Renal cortex interstitium (tissue), 15 donors: ENCODE data around the gene NOL11. TPM values are rescaled to one million over a fixed set of nuclear protein-coding genes. Genes with fewer than 3 reads are reported as not detected.
A peak's percentile ranks its signal among the peaks of the same experiment; 100 is the strongest.

Experiments used
- DNase-seq, 11 donors: peaks; one replicate each; pipeline ENCODE4 v3.0.0-alpha.2; 2013; ENCODE audit warnings: low read depth in 9 of 11, low spot score in 4 of 11; ENCODE audit errors: extremely low read depth in 1 of 11
- long read RNA-seq, 16 experiments: transcript quantifications; one replicate each; lab custom pipeline, GENCODE V29; 2026
- polyA plus RNA-seq, 3 donors: library from polyadenylated mRNA; unstranded; fragments of 120-200 nt; gene quantifications; one replicate each; pipeline ENCODE4 v1.2.1, GENCODE V29; 2013; ENCODE audit not compliant: insufficient read length in 3 of 3

The NOL11 gene
- polyA plus RNA-seq, result 100 to 1,000 TPM in 1 of 3 donors, 10 to 100 TPM in 2; 81.9 to 111 (median 83.0) TPM
- long read RNA-seq, donor 1, partial matches to known transcripts, result 6 of 11 reads
- long read RNA-seq, donor 1, other reads (novel, unspliced or antisense), result 0 of 11 reads
- long read RNA-seq, donor 2, partial matches to known transcripts, result 11 of 14 reads
- long read RNA-seq, donor 2, other reads (novel, unspliced or antisense), result 0 of 14 reads
- long read RNA-seq, donor 3, transcript NOL11-201 (18 exons, 2,947 nt), result major isoform, 9 of 19 reads
- long read RNA-seq, donor 3, partial matches to known transcripts, result 8 of 19 reads
- long read RNA-seq, donor 3, other reads (novel, unspliced or antisense), result 0 of 19 reads
- long read RNA-seq, donor 4, transcript NOL11-201 (18 exons, 2,947 nt), result major isoform, 6 of 8 reads
- long read RNA-seq, donor 4, partial matches to known transcripts, result 0 of 8 reads
- long read RNA-seq, donor 4, other reads (novel, unspliced or antisense), result 0 of 8 reads
- long read RNA-seq, donor 5, result 0 reads
- long read RNA-seq, donor 6, partial matches to known transcripts, result 0 of 3 reads
- long read RNA-seq, donor 6, other reads (novel, unspliced or antisense), result 0 of 3 reads
- long read RNA-seq, donor 7, transcript NOL11-201 (18 exons, 2,947 nt), result major isoform, 6 of 8 reads
- long read RNA-seq, donor 7, partial matches to known transcripts, result 0 of 8 reads
- long read RNA-seq, donor 7, other reads (novel, unspliced or antisense), result 0 of 8 reads
- long read RNA-seq, donor 8, result 0 reads
- long read RNA-seq, donor 9, transcript NOL11-201 (18 exons, 2,947 nt), result major isoform, 9 of 15 reads
- long read RNA-seq, donor 9, partial matches to known transcripts, result 5 of 15 reads
- long read RNA-seq, donor 9, other reads (novel, unspliced or antisense), result 0 of 15 reads
- long read RNA-seq, donor 10, transcript NOL11-201 (18 exons, 2,947 nt), result major isoform, 8 of 24 reads
- long read RNA-seq, donor 10, partial matches to known transcripts, result 15 of 24 reads
- long read RNA-seq, donor 10, other reads (novel, unspliced or antisense), result 0 of 24 reads
- long read RNA-seq, donor 11, partial matches to known transcripts, result 0 of 5 reads
- long read RNA-seq, donor 11, other reads (novel, unspliced or antisense), result 0 of 5 reads
- long read RNA-seq, donor 12, partial matches to known transcripts, result 8 of 12 reads
- long read RNA-seq, donor 12, other reads (novel, unspliced or antisense), result 0 of 12 reads
- long read RNA-seq, donor 13, result 0 reads
- long read RNA-seq, donor 14, transcript NOL11-201 (18 exons, 2,947 nt), result major isoform, 12 of 13 reads
- long read RNA-seq, donor 14, partial matches to known transcripts, result 0 of 13 reads
- long read RNA-seq, donor 14, other reads (novel, unspliced or antisense), result 0 of 13 reads
- long read RNA-seq, donor 15, partial matches to known transcripts, result 0 of 1 reads
- long read RNA-seq, donor 15, other reads (novel, unspliced or antisense), result 0 of 1 reads
- long read RNA-seq, donor 16, transcript NOL11-201 (18 exons, 2,947 nt), result major isoform, 25 of 73 reads
- long read RNA-seq, donor 16, partial matches to known transcripts, result 42 of 73 reads
- long read RNA-seq, donor 16, other reads (novel, unspliced or antisense), result 0 of 73 reads

- peak; percentile 97 to 99 (median 98) for DNase-seq
Measured at GRCh38 chr17:67717624-67718324, at the start of gene NOL11. TSS of gene NOL11 (plus strand) at chr17:67717936. CDS start at chr17:67717948, 12 bp downstream.

DNA sequence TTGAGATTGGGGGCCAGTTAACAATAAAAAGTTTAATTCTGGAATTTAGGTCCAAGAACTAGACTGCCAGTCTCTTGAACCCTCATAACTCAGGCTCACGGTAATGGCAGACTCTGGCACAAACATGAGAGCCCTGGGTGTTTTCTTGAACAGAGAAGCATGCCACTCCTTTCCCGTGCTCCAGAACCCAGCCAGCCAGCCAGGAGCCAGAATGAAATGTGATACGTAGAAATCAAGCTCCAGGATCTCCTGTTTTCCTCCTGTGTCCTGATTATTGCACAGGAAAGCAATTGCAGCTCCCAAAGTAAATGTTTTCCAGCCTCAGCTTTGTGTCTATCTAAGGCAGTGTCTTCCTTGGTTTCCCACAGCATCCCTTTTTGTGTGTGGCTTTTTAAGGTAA lies 46.2 kb upstream of the NOL11 start:
- no peak for DNase-seq

DNA sequence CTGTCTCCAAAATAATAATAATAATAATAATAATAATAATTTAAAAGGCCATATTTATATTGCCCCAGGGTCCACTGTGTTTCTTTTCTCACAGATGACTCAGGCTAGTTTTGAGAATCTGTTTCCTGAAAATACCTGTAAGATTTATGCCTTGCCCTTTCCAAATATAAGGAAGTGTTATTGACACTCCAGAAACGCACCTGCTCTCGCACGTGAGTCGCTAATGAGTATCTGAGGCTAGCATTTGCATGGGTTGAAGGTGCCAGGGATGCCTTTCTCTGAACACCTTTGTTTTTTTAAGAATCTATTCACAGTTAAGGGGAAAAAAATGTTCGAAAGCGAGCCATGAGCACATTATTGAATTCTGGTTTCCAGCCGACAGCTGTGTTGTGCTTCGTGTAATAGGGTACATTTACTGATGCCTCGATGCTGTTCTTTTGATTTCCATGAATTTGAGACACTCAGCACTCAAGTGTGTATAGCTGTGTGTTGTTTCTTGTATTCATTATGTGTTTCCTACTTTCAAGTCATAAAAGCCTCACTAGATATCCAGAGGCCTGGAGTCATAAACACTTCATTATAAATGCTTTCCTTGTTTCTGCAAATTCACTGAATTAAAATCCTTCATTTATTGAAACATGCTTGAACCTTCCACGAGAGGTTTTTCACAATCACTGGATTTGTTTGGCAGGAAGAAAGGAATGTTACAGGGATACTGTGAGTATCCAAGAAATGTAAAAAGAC lies 45.0 kb upstream of the NOL11 start:
- DNase-seq, result no peak

GRCh38 chr17:67675481-67675880 lies 42.3 kb upstream of the NOL11 start:
- no peak for DNase-seq

- DNase-seq, result no peak
Measured at GRCh38 chr17:67676305-67676704, 41.4 kb upstream of the NOL11 start.

- no peak for DNase-seq
Measured at GRCh38 chr17:67678414-67678813, 39.3 kb upstream of the NOL11 start.

DNA sequence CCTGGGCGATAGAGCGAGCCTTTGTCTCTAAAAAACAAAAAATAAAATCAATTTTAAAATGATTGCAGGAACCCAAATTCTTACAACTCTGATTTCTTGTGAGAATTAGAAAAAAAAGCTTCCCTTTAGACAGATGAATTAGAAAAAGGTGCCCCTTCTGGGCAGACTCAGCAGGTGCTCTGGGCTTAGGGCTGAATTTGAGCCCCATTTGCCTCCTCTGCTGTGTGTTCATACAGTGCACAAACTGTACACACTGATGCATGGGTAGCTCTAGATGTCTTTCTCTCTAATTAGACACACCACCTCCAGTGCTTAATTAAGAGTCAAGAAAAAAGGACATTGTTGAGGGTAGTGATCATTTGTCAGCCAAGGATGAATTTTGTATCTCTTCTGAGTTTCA lies 38.5 kb upstream of the NOL11 start:
- no peak for DNase-seq

DNA sequence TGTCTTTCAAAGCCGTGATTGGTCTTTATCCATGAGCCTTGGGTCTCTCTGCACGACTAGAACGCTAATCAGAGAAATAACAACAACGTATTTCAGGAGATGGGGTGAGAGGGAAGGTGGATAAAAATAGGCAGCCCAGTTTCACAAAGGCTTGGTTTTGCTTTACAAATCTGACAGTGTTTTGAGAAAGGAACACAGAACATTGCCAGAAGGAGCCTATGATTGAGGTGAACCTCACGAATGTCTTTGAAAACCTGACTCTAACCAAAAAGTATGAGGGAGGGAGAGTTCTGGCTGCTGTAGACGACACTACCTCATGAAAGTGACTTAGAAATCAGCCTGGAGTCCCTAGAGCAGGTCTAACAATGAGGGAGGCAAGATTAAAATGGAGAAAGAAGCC lies 38.0 kb upstream of the NOL11 start:
- no peak for DNase-seq

GRCh38 chr17:67680445-67681224 lies 37.1 kb upstream of the NOL11 start:
- no peak for DNase-seq

DNA sequence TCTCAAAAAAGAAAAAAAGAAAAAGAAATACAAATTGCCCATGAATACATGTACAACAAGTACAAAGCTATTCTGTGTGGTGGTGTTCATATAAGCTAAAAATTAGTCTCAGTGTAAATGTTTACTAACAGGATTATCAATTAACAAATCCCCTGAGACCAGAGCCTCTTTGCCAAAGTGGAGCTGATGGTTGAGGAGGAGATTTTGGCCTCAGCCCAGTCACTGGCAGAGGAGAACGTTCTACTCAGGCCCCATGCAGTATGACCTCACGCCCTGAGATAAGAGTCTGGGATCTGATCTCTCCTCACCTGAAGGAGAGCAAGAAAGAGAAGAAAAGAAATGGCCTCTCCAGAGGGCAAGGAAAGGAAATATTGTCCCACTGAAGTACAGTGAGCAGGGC lies 35.5 kb upstream of the NOL11 start:
- no peak for DNase-seq

GRCh38 chr17:67685351-67685750 lies 32.4 kb upstream of the NOL11 start:
- DNase-seq, result no peak

DNA sequence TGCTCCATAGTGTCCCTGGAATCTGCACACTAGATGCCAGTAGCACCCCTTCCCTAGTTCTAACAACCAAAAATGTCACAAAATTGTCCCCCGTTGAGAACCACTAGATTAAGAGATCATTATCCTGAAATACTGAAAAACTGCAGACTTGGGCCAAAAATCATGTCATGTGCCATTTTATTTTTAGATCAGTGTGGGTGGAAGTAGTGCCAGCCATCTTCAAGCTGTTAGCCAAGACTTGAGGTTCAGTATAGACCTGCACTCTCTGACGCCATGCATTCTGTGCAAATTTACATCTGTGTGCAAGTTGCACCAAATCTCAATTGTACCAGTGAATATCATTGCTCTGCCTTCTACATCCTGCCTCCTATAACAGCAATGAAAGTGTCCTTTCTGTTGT lies 31.5 kb upstream of the NOL11 start:
- no peak for DNase-seq

- no peak for DNase-seq
Measured at GRCh38 chr17:67687511-67687910, 30.2 kb upstream of the NOL11 start.

- peak; percentile 37 to 68 (median 55) for DNase-seq
Measured at GRCh38 chr17:67689534-67690177, 28.1 kb upstream of the NOL11 start.

- DNase-seq, result no peak
Measured at GRCh38 chr17:67693811-67694210, 23.9 kb upstream of the NOL11 start.

DNA sequence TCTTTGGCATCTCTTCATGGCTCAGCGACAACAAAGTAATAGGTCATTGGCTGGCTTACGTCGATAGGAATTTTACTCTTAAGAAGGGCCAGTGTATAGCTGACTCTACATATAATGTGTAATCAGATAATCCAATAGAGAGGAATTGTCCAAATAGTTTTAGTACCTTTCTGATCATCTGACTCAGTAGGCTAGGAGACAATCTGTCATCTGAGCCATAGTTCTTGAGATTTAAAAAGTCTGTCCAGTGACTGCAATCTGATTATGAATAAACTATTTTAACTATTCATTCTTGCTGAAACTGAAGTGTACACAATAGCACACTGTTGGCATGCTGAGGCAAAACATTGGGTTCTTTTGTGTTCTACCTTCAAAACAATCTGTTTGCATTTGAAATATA lies 21.4 kb upstream of the NOL11 start:
- DNase-seq, result no peak
